Chondrocyte (in vitro differentiated cells): ENCODE measurements around the gene FNDC10. TPM values are rescaled to one million over a fixed set of nuclear protein-coding genes. Genes with fewer than 3 reads are reported as not detected.
A peak's percentile ranks its signal among the peaks of the same experiment; 100 is the strongest.
"Not testable (repeated sequence)": the region's sequence is repeated elsewhere in the genome, so short reads cannot be mapped to it uniquely, and the experiment has no call there.

Experiments used
- DNase-seq: peaks from one replicate; pipeline ENCODE4 v3.0.0; 2021; ENCODE audit warnings: mixed read lengths, low spot score
- H3K27ac Mint-ChIP-seq: one replicate; pipeline ENCODE4 v1.8.0; 2021; ENCODE audit warnings: mild to moderate bottlenecking, moderate library complexity, mixed read lengths; ENCODE audit not compliant: unreplicated experiment
- H3K27me3 Mint-ChIP-seq: 2 replicates; pipeline ENCODE4 v1.8.0; 2021; ENCODE audit warnings: low read depth, mixed read lengths
- H3K36me3 Mint-ChIP-seq: 2 replicates; pipeline ENCODE4 v1.8.0; 2021; ENCODE audit warnings: low read depth, mixed read lengths
- H3K4me1 Mint-ChIP-seq: 2 replicates; pipeline ENCODE4 v1.8.0; 2021; ENCODE audit warnings: low read depth, mild to moderate bottlenecking, mixed read lengths
- H3K4me3 Mint-ChIP-seq: one replicate; pipeline ENCODE4 v1.8.0; 2021; ENCODE audit warnings: mild to moderate bottlenecking, moderate library complexity, mixed read lengths; ENCODE audit not compliant: unreplicated experiment
- H3K9me3 Mint-ChIP-seq: 2 replicates; pipeline ENCODE4 v1.8.0; 2021; ENCODE audit warnings: low read depth, mixed read lengths
- long read RNA-seq: library from polyadenylated mRNA; stranded (forward); transcript quantifications from one replicate; pipeline ENCODE4 v2.0.0, GENCODE V29; 2021
- total RNA-seq: library from RNA; stranded (reverse); gene quantifications from 3 replicates; pipeline ENCODE4 v1.2.1, GENCODE V29; 2021
- TF ChIP-seq, protein P1 (sequence below): fragments of 200-600 bp; sonication (generic); IDR thresholded peaks from 2 replicates; pipeline ENCODE4 v1.5.0; 2021; ENCODE audit warnings: antibody characterized with exemption, mild to moderate bottlenecking, moderate library complexity

The FNDC10 gene
- 23.3 to 32.6 TPM (median 24.8 TPM) in 3 replicates for total RNA-seq
- long read RNA-seq, transcript FNDC10-201 (1 exons, 2,085 nt), result major isoform, 194 of 194 reads
- long read RNA-seq, partial matches to known transcripts, result 0 of 194 reads
- long read RNA-seq, other reads (novel, unspliced or antisense), result 0 of 194 reads

- peaks cover 11% of the 10 kb centered on the region for H3K4me1 Mint-ChIP-seq
- peaks cover 8% of the 10 kb centered on the region for H3K27me3 Mint-ChIP-seq
- H3K36me3 Mint-ChIP-seq, result no peaks in the 10 kb centered on the region
- H3K27ac Mint-ChIP-seq, result no peak within 1 kb of the TSS
- no peak for DNase-seq
- H3K4me3 Mint-ChIP-seq, result peak within 1 kb of the TSS; percentile 64
- TF ChIP-seq, protein P1, sequence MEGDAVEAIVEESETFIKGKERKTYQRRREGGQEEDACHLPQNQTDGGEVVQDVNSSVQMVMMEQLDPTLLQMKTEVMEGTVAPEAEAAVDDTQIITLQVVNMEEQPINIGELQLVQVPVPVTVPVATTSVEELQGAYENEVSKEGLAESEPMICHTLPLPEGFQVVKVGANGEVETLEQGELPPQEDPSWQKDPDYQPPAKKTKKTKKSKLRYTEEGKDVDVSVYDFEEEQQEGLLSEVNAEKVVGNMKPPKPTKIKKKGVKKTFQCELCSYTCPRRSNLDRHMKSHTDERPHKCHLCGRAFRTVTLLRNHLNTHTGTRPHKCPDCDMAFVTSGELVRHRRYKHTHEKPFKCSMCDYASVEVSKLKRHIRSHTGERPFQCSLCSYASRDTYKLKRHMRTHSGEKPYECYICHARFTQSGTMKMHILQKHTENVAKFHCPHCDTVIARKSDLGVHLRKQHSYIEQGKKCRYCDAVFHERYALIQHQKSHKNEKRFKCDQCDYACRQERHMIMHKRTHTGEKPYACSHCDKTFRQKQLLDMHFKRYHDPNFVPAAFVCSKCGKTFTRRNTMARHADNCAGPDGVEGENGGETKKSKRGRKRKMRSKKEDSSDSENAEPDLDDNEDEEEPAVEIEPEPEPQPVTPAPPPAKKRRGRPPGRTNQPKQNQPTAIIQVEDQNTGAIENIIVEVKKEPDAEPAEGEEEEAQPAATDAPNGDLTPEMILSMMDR, result no peak
- H3K9me3 Mint-ChIP-seq, result no peaks in the 10 kb centered on the region
Measured at GRCh38 chr1:1599935-1600860, at the start of gene FNDC10. TSS of gene FNDC10 (minus strand) at chr1:1600135. CDS start at chr1:1600015, 120 bp downstream.

- H3K4me1 Mint-ChIP-seq, H3K27me3 Mint-ChIP-seq, H3K4me3 Mint-ChIP-seq, H3K9me3 Mint-ChIP-seq, H3K27ac Mint-ChIP-seq: not testable (repeated sequence)
- DNase-seq, result peak; percentile 60
- peaks cover 36% of the 10 kb centered on the region for H3K36me3 Mint-ChIP-seq
Measured at GRCh38 chr1:1648265-1648664, 48.3 kb upstream of the FNDC10 start.

DNA sequence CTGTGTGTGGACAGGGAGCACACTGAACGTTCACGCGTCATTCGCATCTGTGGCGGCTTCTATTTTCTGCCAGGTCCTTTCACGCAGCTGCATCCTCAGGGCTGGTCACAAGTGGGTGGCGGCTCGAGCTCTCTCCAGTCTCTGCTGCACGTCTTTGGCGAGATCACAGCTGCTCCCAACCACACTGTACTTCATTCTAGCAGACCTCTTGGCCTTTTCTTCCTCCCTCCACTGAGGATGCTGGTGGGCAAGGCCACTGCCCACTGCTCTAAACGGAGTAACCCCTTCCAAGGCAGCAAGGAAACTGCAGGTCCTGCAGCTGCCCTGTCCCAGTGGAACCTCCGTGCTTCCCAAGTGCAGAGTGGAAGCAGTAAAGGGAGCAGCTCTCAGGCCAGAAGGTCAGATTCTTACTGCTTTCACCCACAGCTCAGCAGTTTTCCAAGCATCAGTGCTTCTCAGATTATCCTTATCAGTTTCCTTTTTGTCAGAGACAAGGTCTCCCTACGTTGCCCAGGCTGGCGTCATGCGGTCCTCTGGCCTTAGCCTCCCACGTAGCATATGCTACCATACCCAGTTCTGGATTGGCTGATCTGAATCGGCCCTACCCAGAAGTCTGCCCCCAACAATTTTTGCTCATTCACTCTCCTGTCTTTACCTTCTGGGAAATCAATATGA lies 47.8 kb upstream of the FNDC10 start:
- H3K9me3 Mint-ChIP-seq, H3K4me3 Mint-ChIP-seq, H3K27ac Mint-ChIP-seq, H3K27me3 Mint-ChIP-seq, H3K4me1 Mint-ChIP-seq: not testable (repeated sequence)
- peak; percentile 50 for DNase-seq
- peaks cover 35% of the 10 kb centered on the region for H3K36me3 Mint-ChIP-seq

- not testable (repeated sequence) for H3K4me3 Mint-ChIP-seq, H3K4me1 Mint-ChIP-seq, DNase-seq, H3K9me3 Mint-ChIP-seq, H3K27me3 Mint-ChIP-seq, H3K27ac Mint-ChIP-seq
- peaks cover 26% of the 10 kb centered on the region for H3K36me3 Mint-ChIP-seq
Measured at GRCh38 chr1:1646326-1646725, 46.4 kb upstream of the FNDC10 start.

DNA sequence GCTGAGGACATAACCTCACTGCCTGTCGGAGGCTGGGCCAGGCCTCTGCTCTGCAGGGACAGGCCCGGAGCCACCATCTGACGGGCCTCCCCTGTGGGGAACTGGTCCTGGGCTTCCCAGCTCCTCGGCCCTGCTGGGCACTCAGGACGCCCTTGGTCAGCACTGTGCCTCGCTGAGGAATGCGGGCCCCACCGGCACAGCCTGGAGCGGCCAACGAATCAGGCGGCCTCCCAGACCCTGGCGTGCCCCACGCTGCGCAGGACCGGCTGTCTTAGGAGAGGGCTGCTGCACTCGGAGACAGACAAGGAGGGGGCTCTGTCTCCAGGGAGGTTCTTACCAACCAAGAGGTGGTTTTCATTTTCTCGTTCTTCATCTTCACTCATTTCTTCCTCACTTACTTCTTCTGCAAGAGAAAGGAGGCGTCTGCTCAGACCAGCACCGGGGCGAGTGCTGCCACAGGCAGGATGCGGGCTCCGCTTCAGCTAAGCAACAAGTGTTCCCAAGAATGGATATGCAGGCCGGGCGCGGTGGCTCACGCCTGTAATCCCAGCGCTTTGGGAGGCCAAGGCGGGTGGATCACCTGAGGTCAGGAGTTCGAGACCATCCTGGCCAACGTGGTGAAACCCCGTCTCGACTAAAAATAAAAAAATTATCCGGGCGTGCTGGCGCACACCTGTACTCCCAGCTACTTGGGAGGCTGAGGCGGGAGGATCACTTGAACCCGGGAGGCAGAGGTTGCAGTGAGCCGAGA lies 41.0 kb upstream of the FNDC10 start:
- H3K27ac Mint-ChIP-seq, H3K4me3 Mint-ChIP-seq, H3K36me3 Mint-ChIP-seq, H3K9me3 Mint-ChIP-seq, H3K27me3 Mint-ChIP-seq, H3K4me1 Mint-ChIP-seq: not testable (repeated sequence)
- DNase-seq, result peak; percentile 53

GRCh38 chr1:1640081-1640480 lies 40.1 kb upstream of the FNDC10 start:
- not testable (repeated sequence) for H3K27me3 Mint-ChIP-seq, H3K36me3 Mint-ChIP-seq, H3K4me3 Mint-ChIP-seq, H3K27ac Mint-ChIP-seq, H3K4me1 Mint-ChIP-seq, H3K9me3 Mint-ChIP-seq
- peak; percentile 72 for DNase-seq

DNA sequence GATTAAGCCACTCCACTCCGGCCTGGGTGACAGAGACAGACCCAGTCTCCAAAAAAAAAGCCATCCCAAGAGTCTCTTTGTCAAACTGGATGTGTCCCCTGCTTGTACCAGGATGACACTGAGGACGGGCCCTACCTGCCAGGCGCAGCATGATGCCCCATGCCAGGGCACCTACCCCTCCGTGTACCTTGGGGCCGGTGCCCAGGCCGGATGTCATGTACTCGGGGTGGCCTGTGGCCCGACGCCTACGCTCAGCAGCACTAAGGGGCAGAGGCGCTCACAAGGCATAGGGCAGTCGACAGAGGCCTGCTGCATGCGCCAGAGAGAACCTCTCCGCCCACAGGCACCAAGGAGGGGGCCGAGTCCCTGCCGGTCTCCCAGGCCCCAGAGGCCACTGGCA lies 39.4 kb upstream of the FNDC10 start:
- H3K4me1 Mint-ChIP-seq, H3K27me3 Mint-ChIP-seq, H3K27ac Mint-ChIP-seq, H3K4me3 Mint-ChIP-seq, H3K9me3 Mint-ChIP-seq, H3K36me3 Mint-ChIP-seq: not testable (repeated sequence)
- DNase-seq, result peak; percentile 22

- not testable (repeated sequence) for H3K4me1 Mint-ChIP-seq, H3K27ac Mint-ChIP-seq, H3K9me3 Mint-ChIP-seq, H3K36me3 Mint-ChIP-seq, H3K4me3 Mint-ChIP-seq, H3K27me3 Mint-ChIP-seq
- peak; percentile 62 for DNase-seq
Measured at GRCh38 chr1:1638528-1638927, 38.6 kb upstream of the FNDC10 start.

- H3K4me1 Mint-ChIP-seq, H3K4me3 Mint-ChIP-seq, H3K27me3 Mint-ChIP-seq, H3K9me3 Mint-ChIP-seq, H3K27ac Mint-ChIP-seq, H3K36me3 Mint-ChIP-seq: not testable (repeated sequence)
- DNase-seq, result peak; percentile 56
Measured at GRCh38 chr1:1637479-1637875, 37.5 kb upstream of the FNDC10 start.

DNA sequence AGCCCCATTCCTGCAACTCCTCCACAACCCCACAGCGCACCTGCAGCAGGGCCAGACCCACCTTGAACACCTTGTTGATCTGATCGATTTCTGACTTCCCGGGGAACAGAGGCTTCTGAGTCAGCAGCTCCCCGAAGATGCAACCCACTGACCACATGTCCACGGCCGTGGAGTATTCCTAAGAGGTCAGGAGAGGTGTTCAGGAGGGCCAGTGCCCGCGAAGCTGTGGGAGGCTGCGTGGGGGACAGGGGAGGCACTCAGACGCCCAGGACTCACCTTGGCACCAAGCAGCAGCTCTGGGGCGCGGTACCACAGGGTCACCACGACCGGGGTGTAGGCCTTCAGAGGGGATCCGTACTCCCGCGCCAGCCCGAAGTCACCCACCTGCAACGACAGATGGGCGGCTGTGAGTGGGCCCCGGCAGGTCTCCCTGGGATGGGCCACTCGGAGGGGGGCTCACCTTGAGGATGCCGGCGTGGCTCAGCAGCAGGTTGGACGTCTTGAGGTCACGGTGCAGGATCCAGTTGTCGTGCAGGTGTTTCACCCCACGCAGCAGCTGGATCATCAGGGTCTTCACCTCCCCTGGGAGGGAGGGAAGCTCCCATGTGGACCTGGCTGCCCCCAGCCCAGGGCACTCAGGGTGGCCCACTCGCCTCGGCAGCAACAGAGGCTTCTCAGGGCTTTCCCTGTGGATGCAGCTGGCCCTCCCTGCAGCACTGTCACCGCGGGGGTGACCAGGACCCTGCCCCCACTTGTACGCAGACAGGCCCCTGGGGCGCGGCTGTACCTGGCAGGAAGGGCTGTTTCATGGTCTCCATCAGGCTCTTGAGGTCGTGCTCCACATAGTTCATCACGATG lies 36.9 kb upstream of the FNDC10 start:
- not testable (repeated sequence) for H3K36me3 Mint-ChIP-seq, H3K27me3 Mint-ChIP-seq, H3K4me1 Mint-ChIP-seq, H3K4me3 Mint-ChIP-seq, H3K9me3 Mint-ChIP-seq, H3K27ac Mint-ChIP-seq
- DNase-seq, result peak; percentile 91

DNA sequence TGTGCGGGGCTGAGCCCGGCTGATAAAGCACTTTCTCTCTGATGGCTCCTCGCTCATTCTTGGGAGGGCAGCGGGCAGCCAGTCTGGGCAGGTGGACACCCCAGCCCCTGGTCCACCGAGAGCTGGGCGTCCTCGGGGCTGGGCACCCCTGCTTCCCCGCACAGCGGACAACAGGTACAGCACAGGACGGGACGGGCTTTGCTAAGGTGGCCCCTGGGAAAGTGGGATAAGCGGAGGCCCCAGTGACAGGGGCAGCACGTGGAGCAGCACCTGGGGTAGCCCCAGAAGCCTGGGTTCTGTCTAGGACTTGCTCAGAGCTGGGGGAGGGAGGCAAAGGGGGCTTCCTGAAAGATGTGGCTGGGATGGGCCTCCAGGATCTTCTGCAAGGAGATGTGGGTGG lies 34.7 kb upstream of the FNDC10 start:
- H3K36me3 Mint-ChIP-seq, H3K27ac Mint-ChIP-seq: not testable (repeated sequence)

More for the DNA sequence above, 34.7 kb upstream of the FNDC10 start:
- not testable (repeated sequence) for H3K4me3 Mint-ChIP-seq, H3K4me1 Mint-ChIP-seq, H3K27me3 Mint-ChIP-seq, H3K9me3 Mint-ChIP-seq
- DNase-seq, result peak; percentile 87
